HG02798 (cell line): ENCODE measurements around the gene STAG1.
"Not testable (repeated sequence)": the region's sequence is repeated elsewhere in the genome, so short reads cannot be mapped to it uniquely, and the experiment has no call there.

Experiments
- ATAC-seq: cut with Tn5 transposase; IDR thresholded peaks from one replicate; pipeline ENCODE4 v1.9.1; 2021; ENCODE audit warnings: mild to moderate bottlenecking; ENCODE audit not compliant: unreplicated experiment, poor library complexity

The STAG1 gene

DNA sequence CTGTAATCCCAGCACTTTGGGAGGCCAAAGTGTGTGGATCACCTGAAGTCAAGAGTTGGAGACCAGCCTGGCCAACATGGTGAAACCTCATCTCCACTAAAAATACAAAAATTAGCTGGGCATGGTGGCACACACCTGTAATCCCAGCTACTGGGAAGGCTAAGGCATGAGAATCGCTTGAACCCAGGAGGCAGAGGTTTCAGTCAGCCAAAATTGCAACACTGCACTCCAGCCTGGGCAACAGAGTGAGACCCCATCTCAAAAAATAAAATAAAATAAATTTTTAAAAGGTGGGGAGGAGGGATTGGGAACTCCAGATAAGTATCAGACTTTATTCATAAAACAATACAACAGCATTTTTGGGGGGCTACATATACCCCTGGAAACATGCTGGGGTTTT is 42.4 kb downstream of the STAG1 start:
- not testable (repeated sequence) for ATAC-seq

DNA sequence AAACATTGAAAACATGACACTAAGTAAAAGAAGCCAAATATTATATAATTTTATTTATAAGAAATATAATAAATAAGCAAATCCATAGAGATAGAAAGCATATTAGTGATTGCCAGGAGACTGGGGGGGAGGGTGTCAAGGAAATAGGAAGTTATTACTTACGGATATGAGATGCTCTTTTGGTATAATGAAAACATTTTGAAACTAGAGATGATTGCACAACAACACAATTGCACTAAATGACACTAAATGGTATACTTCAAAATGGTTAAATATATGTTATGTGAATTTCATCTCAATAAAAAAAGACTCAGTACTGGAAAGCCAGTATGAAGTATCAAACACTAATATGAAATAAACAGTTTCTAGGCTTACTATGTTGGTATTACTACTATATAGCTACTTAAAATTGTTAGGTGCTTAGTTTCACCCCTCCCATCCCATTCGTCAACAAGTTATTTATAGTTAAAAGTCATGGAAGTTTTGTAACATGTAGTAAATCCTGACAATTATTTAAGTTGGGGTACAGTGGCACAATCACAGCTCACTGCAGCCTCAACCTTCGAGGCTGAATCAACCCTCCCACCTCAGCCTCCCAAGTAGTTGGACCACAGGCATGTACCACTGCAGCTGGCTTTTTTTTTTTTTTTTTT is 43.7 kb downstream of the STAG1 start:
- ATAC-seq, result no peak

DNA sequence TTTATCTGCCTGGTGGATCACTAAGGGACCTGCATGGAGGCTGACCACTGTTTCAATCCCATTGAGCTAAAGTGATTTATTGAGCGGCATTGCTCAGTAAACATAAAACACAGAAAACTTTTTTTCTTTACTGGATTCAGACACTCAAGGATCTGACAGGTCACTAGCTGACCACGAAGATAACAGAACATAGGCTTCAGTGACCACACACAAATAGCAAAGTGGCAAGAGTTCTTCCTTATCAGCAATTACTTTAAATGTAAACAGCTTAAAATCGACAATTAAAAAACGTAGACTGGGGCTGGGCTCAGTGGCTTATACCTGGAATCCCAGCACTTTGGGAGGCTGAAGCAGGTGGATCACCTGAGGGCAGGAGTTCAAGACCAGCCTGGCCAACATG is 48.7 kb downstream of the STAG1 start:
- ATAC-seq, result no peak

- no peak for ATAC-seq
Measured at GRCh38 chr3:136699271-136699828, 52.8 kb downstream of the STAG1 start.

DNA sequence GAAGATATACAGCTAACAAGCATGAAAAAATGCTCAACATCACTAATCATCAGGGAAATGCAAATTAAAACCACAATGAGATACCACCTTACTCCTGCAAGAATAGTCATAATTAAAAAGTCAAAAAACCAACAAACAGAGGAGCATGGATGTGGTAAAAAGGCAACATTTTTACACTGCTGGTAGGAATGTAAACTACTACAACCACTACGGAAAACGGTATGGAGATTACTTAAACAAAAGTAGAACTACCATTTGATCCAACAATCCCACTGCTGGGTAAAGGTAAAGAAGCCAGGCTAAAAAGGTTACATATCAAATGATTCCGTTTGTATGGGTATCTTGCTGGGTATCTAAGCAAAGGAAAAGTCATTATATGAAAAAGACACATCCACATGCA is 53.8 kb downstream of the STAG1 start:
- no peak for ATAC-seq

DNA sequence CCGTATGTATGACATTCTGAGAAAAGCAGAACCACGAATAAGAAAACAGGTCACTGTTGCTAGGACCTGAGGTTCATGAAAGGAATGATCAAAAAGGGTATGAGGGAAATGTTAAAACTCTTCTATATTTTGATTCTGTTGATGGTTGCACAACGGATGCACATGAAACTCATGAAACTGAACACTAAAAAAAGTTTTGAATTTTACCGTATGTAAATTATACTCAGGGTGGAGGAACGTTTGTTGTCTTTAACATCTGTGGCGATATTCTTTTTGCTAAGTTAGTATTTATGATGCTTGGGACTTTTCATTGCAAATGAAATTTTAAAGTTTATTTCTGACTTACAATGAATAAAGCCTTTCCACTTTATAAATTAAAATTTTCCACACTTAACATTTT is 55.4 kb downstream of the STAG1 start:
- no peak for ATAC-seq

DNA sequence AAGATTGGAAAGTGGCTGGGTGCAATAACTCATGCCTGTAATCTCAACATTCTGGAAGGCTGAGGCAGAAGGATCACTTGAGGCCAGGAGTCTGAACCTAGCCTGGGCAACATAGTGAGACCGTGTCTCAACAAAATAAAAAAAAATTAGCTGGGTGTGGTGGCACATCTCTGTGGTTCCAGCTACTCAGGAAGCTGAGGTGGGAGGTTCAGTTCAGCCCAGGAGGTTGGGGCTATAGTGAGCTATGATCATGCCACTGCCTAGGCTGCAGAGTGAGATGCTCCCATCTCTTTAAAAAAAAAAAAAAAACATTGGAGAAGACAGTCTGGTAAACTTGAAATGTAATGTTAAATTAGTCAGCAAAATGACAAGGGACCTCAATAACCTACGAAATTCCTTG is 57.9 kb downstream of the STAG1 start:
- ATAC-seq, result no peak

DNA sequence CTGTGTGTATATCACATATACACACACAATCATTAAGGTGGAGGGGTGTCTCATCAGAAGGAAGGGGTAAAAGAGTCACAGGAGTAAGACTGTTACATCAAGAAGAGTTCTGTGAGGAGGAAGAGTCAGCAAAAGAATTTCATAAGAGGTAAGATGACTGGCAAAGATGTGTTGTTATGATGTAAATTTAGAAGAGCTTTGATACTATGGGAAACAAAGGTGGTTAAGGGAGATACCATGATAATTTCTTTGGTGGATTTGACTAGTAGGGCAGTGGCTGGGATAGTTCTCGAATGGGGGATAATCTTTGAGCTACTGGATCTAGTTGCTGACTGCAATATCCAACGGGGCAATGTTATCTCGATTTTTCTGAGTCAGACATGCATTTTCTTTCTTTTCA is 61.6 kb downstream of the STAG1 start:
- no peak for ATAC-seq

DNA sequence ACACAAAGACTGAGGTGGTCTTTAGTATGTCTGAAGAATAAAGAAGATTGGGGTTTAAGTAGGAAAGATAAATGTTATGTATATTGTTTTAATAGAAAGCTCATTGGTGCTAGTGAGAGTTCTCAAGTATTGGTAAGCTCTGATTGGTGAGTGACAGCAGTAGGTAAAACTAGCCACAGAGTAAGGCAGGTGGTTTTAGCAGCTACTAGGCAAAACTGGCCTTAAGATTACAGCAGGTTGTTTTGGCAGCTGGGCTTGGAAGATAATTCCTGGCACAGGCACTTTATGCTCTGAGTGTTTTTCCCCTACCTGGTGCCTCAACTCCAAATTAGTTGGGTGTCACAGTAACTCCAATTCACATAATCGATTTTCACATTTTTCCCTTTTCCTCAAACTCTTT is 66.3 kb downstream of the STAG1 start:
- ATAC-seq, result no peak

GRCh38 chr3:136682740-136683312 is 69.4 kb downstream of the STAG1 start:
- ATAC-seq, result no peak

- no peak for ATAC-seq
Measured at GRCh38 chr3:136678981-136679380, 73.2 kb downstream of the STAG1 start.

DNA sequence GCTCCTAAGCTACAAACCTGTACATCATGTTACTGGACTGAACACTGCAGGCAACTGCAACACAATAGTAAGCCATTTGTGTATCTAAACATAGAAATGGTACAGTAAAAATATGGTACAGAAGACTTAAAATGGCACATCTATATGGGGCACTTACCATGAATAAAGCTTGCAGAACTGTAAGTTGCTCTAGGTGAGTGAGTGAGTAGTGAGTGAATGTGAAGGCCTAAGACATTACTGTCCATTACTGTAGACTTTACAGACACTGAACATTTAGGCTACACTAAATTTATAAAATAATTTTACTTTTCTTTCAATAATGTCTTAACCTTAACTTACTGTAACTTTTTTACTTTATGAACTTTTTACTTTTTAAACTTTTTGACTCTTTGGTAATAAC is 76.2 kb downstream of the STAG1 start:
- ATAC-seq, result no peak

DNA sequence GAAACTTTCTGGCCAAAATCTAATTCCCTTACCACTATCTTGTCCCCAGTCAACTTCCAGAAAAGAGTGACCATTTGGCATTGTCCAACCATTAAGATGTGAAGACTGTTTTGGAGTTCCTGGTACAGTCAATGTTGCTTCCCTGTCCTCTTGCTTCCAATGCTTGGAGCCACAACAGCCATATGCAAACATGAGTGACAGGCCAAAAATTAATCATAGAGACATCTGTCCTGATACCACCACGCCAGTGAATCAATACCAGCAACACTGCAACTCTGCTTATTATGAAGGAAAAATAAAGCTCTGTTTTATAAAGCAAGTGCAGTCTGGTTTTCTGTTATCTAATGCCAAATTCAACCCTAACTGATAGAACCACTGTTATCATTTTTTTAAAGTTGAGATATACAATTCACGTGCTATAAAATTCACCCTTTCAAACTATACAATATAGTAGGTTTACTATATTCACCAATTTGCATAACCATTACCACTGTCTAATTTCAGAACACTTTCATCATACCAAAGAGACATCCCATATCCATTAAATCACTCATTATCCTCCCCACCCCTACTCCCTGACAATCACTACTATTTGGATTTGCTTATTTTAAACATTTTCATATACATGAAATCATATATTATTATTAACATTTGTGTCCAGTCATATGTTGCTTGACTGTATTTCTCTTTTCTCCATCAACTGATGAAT is 76.9 kb downstream of the STAG1 start:
- no peak for ATAC-seq

DNA sequence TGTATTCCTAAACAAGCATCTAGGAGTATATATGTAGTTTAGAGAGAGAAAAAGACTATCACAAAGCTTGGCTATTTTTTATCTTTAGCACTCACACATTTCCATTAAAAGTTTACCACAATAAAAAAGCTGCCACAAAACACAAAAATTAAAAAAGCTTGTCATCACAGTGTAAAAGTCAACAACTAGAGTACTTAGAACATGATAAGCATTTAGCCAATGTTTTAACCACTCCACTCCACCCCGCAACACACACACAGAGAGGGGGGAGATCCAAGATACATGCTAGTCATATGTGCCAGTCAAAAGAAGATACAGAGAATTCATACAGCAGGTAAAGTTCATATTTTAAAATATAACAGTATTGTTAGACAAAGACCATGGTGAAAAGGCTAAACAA is 79.7 kb downstream of the STAG1 start:
- ATAC-seq, result no peak

GRCh38 chr3:136671921-136672320 is 80.3 kb downstream of the STAG1 start:
- ATAC-seq, result no peak

GRCh38 chr3:136670166-136670565 is 82.0 kb downstream of the STAG1 start:
- ATAC-seq, result no peak

GRCh38 chr3:136667081-136667480 is 85.1 kb downstream of the STAG1 start:
- ATAC-seq, result no peak

DNA sequence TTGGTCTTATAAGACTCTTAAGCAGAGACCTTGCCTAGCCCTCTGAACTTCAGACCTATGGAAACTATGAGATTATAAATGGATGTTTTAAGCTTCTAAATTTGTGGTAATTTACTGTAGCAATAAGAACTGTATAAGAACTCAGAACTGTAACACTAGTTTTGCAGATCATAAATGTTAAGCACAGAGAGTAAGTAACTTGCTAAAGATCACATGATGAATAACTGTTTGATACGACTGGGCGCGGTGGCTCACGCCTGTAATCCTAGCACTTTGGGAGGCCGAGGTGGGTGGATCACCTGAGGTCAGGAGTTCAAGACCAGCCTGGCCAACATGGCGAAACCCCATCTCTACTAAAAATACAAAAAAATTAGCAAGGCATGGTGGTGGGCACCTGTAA is 85.9 kb downstream of the STAG1 start:
- ATAC-seq, result not testable (repeated sequence)

DNA sequence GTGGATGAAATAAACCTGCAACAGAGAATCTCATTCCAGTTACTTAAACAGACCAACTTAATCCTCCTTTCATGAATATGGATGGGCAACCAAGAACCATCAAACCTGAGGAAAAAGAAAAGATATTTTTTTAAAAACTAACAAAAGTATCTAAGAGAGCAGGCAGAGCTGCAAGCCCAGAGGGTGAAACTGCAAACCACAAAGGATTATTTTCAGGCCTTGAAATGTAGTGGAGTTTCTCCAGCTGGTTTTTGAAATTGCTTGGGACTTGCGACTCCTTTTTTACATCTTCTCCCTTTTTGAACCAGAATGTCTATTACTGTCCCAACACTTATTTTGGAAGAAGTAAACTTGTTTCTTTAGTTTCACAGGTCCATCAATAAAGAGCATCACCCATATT is 87.4 kb downstream of the STAG1 start:
- no peak for ATAC-seq

GRCh38 chr3:136661282-136661681 is 90.9 kb downstream of the STAG1 start:
- no peak for ATAC-seq

- ATAC-seq, result no peak
Measured at GRCh38 chr3:136658946-136659682, 93.1 kb downstream of the STAG1 start.
